MM.1S (cell line): Measurements from ENCODE around the gene MAN2A2.

ENCODE experiments used
- DNase-seq: peaks from one replicate; pipeline ENCODE4 v3.0.0-alpha.2; 2015
- H2AFZ ChIP-seq: fragments of 300-600 bp; sonication (generic); 2 replicates; pipeline ENCODE4 v1.6.0; 2016; ENCODE audit warnings: antibody characterized with exemption, low read length
- H3F3A ChIP-seq: fragments of 300-600 bp; sonication (generic); 2 replicates; pipeline ENCODE4 v1.6.1; 2016; ENCODE audit warnings: mild to moderate bottlenecking, antibody characterized with exemption, low read length, moderate library complexity, mixed read lengths; ENCODE audit not compliant: insufficient read depth
- H3K27ac ChIP-seq: fragments of 300-600 bp; sonication (generic); 2 replicates; pipeline ENCODE4 v1.5.1; 2016; ENCODE audit warnings: mild to moderate bottlenecking, low read length
- H3K27me3 ChIP-seq: fragments of 300-600 bp; sonication (generic); replicated peaks from 2 replicates; pipeline ENCODE4 v1.6.0; 2016; ENCODE audit warnings: low read length; ENCODE audit not compliant: insufficient read depth
- H3K36me3 ChIP-seq: fragments of 300-600 bp; sonication (generic); replicated peaks from 2 replicates; pipeline ENCODE4 v1.6.1; 2016; ENCODE audit warnings: mild to moderate bottlenecking, low read length, mixed read lengths; ENCODE audit not compliant: insufficient read depth
- H3K4me1 ChIP-seq: fragments of 300-600 bp; sonication (generic); 2 replicates; pipeline ENCODE4 v1.6.1; 2016; ENCODE audit warnings: low read length, mixed read lengths
- H3K4me2 ChIP-seq: fragments of 300-600 bp; sonication (generic); 2 replicates; pipeline ENCODE4 v1.6.0; 2016; ENCODE audit warnings: low read depth, low read length
- H3K4me3 ChIP-seq: fragments of 300-600 bp; sonication (generic); 2 replicates; pipeline ENCODE4 v1.5.1; 2016; ENCODE audit warnings: low read length, mixed read lengths
- H3K79me2 ChIP-seq: fragments of 300-600 bp; sonication (generic); 2 replicates; pipeline ENCODE4 v1.6.1; 2016; ENCODE audit warnings: mixed run types, low read length, mixed read lengths
- H3K9ac ChIP-seq: fragments of 300-600 bp; sonication (generic); 2 replicates; pipeline ENCODE4 v1.6.1; 2016; ENCODE audit warnings: low read length, mixed read lengths
- H3K9me2 ChIP-seq: fragments of 300-600 bp; sonication (generic); replicated peaks from 2 replicates; pipeline ENCODE4 v1.6.1; 2016; ENCODE audit warnings: mild to moderate bottlenecking, low read length, mixed read lengths; ENCODE audit not compliant: insufficient read depth
- H3K9me3 ChIP-seq: fragments of 300-600 bp; sonication (generic); replicated peaks from 2 replicates; pipeline ENCODE4 v1.6.1; 2016; ENCODE audit warnings: mild to moderate bottlenecking, low read length, mixed read lengths; ENCODE audit not compliant: insufficient read depth
- H4K20me1 ChIP-seq: fragments of 300-600 bp; sonication (generic); 2 replicates; pipeline ENCODE4 v1.6.1; 2016; ENCODE audit warnings: mild to moderate bottlenecking, low read length, moderate library complexity, mixed read lengths; ENCODE audit not compliant: insufficient read depth
- CTCF ChIP-seq: fragments of 300-600 bp; sonication (generic); IDR thresholded peaks from 2 replicates; pipeline ENCODE4 v1.5.1; 2016; ENCODE audit warnings: antibody characterized with exemption, low read length, mixed read lengths
- EZH2 ChIP-seq: fragments of 300-600 bp; sonication (generic); optimal IDR thresholded peaks from 2 replicates; pipeline ENCODE3; 2017; ENCODE audit warnings: low read depth, mild to moderate bottlenecking, antibody characterized with exemption, low read length, mixed read lengths
- EZH2phosphoT487 ChIP-seq: fragments of 300-600 bp; sonication (generic); IDR thresholded peaks from 2 replicates; pipeline ENCODE4 v1.6.1; 2018; ENCODE audit warnings: antibody characterized with exemption, low read length

MAN2A2 gene

GRCh38 chr15:90912770-90913075, 9.6 kb downstream of the MAN2A2 start:
- Histone ChIP-seq H3K4me3 (no peak overlapping the region), H3K27ac (no peak overlapping the region), H2AFZ (no peak overlapping the region), H4K20me1 (no peaks in the 10 kb centered on the region), H3K79me2 (no peaks in the 10 kb centered on the region), H3F3A (no peaks in the 10 kb centered on the region), H3K9ac (no peak overlapping the region), H3K9me2 (no peaks in the 10 kb centered on the region), H3K4me1 (no peaks in the 10 kb centered on the region), H3K9me3 (no peaks in the 10 kb centered on the region), H3K27me3 (no peaks in the 10 kb centered on the region), H3K4me2 (no peak overlapping the region), H3K36me3 (peaks cover 3% of the 10 kb centered on the region; the same call in 1 of the 2 replicates)
- TF ChIP-seq EZH2phosphoT487 (no peak), EZH2 (no peak)
- DNase-seq: no peak

GRCh38 chr15:90913398-90913944, 10.4 kb downstream of the MAN2A2 start:
- Histone ChIP-seq H3F3A (no peaks in the 10 kb centered on the region), H3K36me3 (peaks cover 3% of the 10 kb centered on the region; the same call in 1 of the 2 replicates), H4K20me1 (no peaks in the 10 kb centered on the region), H3K79me2 (no peaks in the 10 kb centered on the region), H3K9ac (no peak overlapping the region), H3K9me2 (no peaks in the 10 kb centered on the region), H3K4me2 (no peak overlapping the region), H3K27ac (no peak overlapping the region), H3K27me3 (no peaks in the 10 kb centered on the region), H2AFZ (no peak overlapping the region), H3K4me3 (no peak overlapping the region), H3K4me1 (no peaks in the 10 kb centered on the region), H3K9me3 (no peaks in the 10 kb centered on the region)
- TF ChIP-seq EZH2phosphoT487 (no peak), CTCF (no peak), EZH2 (no peak)
- DNase-seq: no peak

- TF ChIP-seq EZH2 (no peak), EZH2phosphoT487 (no peak), CTCF (no peak)
- Histone ChIP-seq H3K27me3 (no peaks in the 10 kb centered on the region), H3K4me1 (no peaks in the 10 kb centered on the region), H2AFZ (no peak overlapping the region), H3K4me3 (no peak overlapping the region), H3F3A (no peaks in the 10 kb centered on the region), H3K9ac (no peak overlapping the region), H3K79me2 (no peaks in the 10 kb centered on the region), H3K9me3 (no peaks in the 10 kb centered on the region), H4K20me1 (no peaks in the 10 kb centered on the region), H3K4me2 (no peak overlapping the region), H3K36me3 (peaks cover 3% of the 10 kb centered on the region; the same call in 1 of the 2 replicates), H3K9me2 (no peaks in the 10 kb centered on the region), H3K27ac (no peak overlapping the region)
- DNase-seq: no peak
Observed at GRCh38 chr15:90914305-90915080, 11.4 kb downstream of the MAN2A2 start.
